Panc1 (cell line): ENCODE results near the gene NDUFS8. TPM values are rescaled to one million over a fixed set of nuclear protein-coding genes. Genes with fewer than 3 reads are reported as not detected.

Experiments
- ATAC-seq: fragments of 200-7000 bp; cut with Tn5 transposase; 2 replicates; pipeline ENCODE4 v1.9.1; 2020; ENCODE audit warnings: mild to moderate bottlenecking, moderate library complexity
- BruUV-seq: library from RNA; stranded (reverse); fragments of 400-500 nt; replicated peaks from 2 replicates; lab custom pipeline; 2021; lab: Mats Ljungman, UMichigan
- CTCF ChIA-PET: fragments of 300-600 bp; sonication (Branson Sonifier 250); formaldehyde crosslinking; loops from one replicate; lab custom pipeline; 2022; ENCODE audit warnings: antibody characterized with exemption; lab: Charles Lee
- POLR2A ChIA-PET: fragments of 300-600 bp; sonication (Branson Sonifier 250); formaldehyde crosslinking; loops from one replicate; lab custom pipeline; 2022; ENCODE audit warnings: antibody characterized with exemption; lab: Charles Lee
- DNase-seq: peaks from one replicate; pipeline ENCODE4 v3.0.0-alpha.2; 2010; ENCODE audit warnings: low read depth, low spot score
- H3K27ac ChIP-seq: 2 replicates; pipeline ENCODE4 v1.5.1; 2011; ENCODE audit warnings: mild to moderate bottlenecking, low read length, inconsistent platforms
- H3K27me3 ChIP-seq: fragments of 200-500 bp; sonication (Bioruptor generic); 2 replicates; pipeline ENCODE4 v1.6.0; 2014; ENCODE audit warnings: low read length, inconsistent platforms; ENCODE audit not compliant: control insufficient read depth, insufficient read depth
- H3K36me3 ChIP-seq: fragments of 200-500 bp; sonication (Bioruptor generic); 2 replicates; pipeline ENCODE4 v1.5.1; 2014; ENCODE audit warnings: inconsistent platforms, mild to moderate bottlenecking, low read length, moderate library complexity; ENCODE audit not compliant: control insufficient read depth, insufficient read depth
- H3K4me1 ChIP-seq: 2 replicates; pipeline ENCODE4 v1.5.1; 2011; ENCODE audit warnings: inconsistent platforms, mild to moderate bottlenecking, low read length, moderate library complexity; ENCODE audit not compliant: control insufficient read depth, insufficient read depth
- H3K4me3 ChIP-seq, 2 experiments: 2 replicates each; pipeline ENCODE4 v1.5.1; 2011 to 2012; ENCODE audit warnings: low read depth in 2 of 2, low read length in 2 of 2, mild to moderate bottlenecking in 2 of 2, inconsistent platforms in 1 of 2, moderate library complexity in 1 of 2
- H3K9me3 ChIP-seq: fragments of 200-500 bp; sonication (Bioruptor generic); 2 replicates; pipeline ENCODE4 v1.5.1; 2014; ENCODE audit warnings: low read depth, mild to moderate bottlenecking, inconsistent platforms, low read length, moderate library complexity; ENCODE audit not compliant: control insufficient read depth, insufficient read depth
- CTCF ChIP-seq: fragments of 450-650 bp; IDR thresholded peaks from 2 replicates; pipeline ENCODE4 v1.5.1; 2017; ENCODE audit warnings: mild to moderate bottlenecking
- POLR2AphosphoS5 ChIP-seq: IDR thresholded peaks from 2 replicates; pipeline ENCODE4 v1.6.1; 2012; ENCODE audit warnings: mild to moderate bottlenecking, low read depth, low read length, moderate library complexity
- SIN3A ChIP-seq: IDR thresholded peaks from 2 replicates; pipeline ENCODE4 v1.6.1; 2012; ENCODE audit warnings: low read depth, mild to moderate bottlenecking, low read length, moderate library complexity, borderline replicate concordance; ENCODE audit not compliant: insufficient read depth
- TCF7L2 ChIP-seq: IDR thresholded peaks from 2 replicates; pipeline ENCODE4 v1.6.1; 2011; ENCODE audit warnings: mild to moderate bottlenecking, low read depth, low read length, inconsistent platforms
- in situ Hi-C: cut with HindIII; loops from 2 replicates; pipeline ENCODE4 v1.10.0; 2016; ENCODE audit warnings: low sequenced_read_pairs, low pct_unique_long_range_greater_than_20kb
- intact Hi-C: fragments of 100-400 bp; cut with micrococcal nuclease; formaldehyde crosslinking; loops from one replicate; pipeline ENCODE4 v1.10.0; 2022; ENCODE audit not compliant: unreplicated experiment
- total RNA-seq: library from RNA; stranded (reverse); gene quantifications from one replicate; pipeline ENCODE4 v1.2.1, GENCODE V29; 2021; ENCODE audit not compliant: unreplicated experiment
- TF ChIP-seq, protein P1 (sequence below), 2 experiments: IDR thresholded peaks; 2 replicates each; pipeline ENCODE4 v1.6.1; 2011 to 2012; ENCODE audit warnings: low read depth in 2 of 2, control low read depth in 1 of 2, low read length in 1 of 2, mild to moderate bottlenecking in 1 of 2, moderate library complexity in 1 of 2; ENCODE audit not compliant: insufficient read depth in 1 of 2

Gene NDUFS8
- total RNA-seq, 1 experiment from 2014 or later: 289 TPM

- H3K9me3 ChIP-seq: no peaks in the 10 kb centered on the region
- ChIA-PET CTCF (no interaction called here), POLR2A (no interaction called here)
- H3K27ac ChIP-seq: no peak overlapping the region
- BruUV-seq: no TSS peak
- ATAC-seq: no peak
- H3K4me3 ChIP-seq: no peak overlapping the region
- DNase-seq: no peak
- intact Hi-C loops: no loop called here
- H3K27me3 ChIP-seq: no peaks in the 10 kb centered on the region
- no peaks in the 10 kb centered on the region for H3K4me1 ChIP-seq
- no peak for TF ChIP-seq TCF7L2
- TF ChIP-seq POLR2AphosphoS5: no peak
- TF ChIP-seq CTCF: no peak
- TF ChIP-seq, protein P1, sequence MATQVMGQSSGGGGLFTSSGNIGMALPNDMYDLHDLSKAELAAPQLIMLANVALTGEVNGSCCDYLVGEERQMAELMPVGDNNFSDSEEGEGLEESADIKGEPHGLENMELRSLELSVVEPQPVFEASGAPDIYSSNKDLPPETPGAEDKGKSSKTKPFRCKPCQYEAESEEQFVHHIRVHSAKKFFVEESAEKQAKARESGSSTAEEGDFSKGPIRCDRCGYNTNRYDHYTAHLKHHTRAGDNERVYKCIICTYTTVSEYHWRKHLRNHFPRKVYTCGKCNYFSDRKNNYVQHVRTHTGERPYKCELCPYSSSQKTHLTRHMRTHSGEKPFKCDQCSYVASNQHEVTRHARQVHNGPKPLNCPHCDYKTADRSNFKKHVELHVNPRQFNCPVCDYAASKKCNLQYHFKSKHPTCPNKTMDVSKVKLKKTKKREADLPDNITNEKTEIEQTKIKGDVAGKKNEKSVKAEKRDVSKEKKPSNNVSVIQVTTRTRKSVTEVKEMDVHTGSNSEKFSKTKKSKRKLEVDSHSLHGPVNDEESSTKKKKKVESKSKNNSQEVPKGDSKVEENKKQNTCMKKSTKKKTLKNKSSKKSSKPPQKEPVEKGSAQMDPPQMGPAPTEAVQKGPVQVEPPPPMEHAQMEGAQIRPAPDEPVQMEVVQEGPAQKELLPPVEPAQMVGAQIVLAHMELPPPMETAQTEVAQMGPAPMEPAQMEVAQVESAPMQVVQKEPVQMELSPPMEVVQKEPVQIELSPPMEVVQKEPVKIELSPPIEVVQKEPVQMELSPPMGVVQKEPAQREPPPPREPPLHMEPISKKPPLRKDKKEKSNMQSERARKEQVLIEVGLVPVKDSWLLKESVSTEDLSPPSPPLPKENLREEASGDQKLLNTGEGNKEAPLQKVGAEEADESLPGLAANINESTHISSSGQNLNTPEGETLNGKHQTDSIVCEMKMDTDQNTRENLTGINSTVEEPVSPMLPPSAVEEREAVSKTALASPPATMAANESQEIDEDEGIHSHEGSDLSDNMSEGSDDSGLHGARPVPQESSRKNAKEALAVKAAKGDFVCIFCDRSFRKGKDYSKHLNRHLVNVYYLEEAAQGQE (IDR thresholded peaks at IDR 0.05; ENCODE audit: insufficient read depth in 1 of 2, low read depth in 2 of 2, low read length in 1 of 2): no peak
- no peak for TF ChIP-seq SIN3A
- H3K36me3 ChIP-seq: peaks cover 26% of the 10 kb centered on the region
- in situ Hi-C loops: no loop called here
Observed at GRCh38 chr11:68061508-68061907, 31.0 kb downstream of the NDUFS8 start.

GRCh38 chr11:68064926-68065325 is 34.4 kb downstream of the NDUFS8 start:
- TF ChIP-seq, protein P1 (IDR thresholded peaks at IDR 0.05; ENCODE audit: insufficient read depth in 1 of 2, low read depth in 2 of 2, low read length in 1 of 2): no peak
- no peak for TF ChIP-seq POLR2AphosphoS5
- no peak for TF ChIP-seq CTCF
- TF ChIP-seq TCF7L2: no peak
- no peak for TF ChIP-seq SIN3A
- H3K4me1 ChIP-seq: no peaks in the 10 kb centered on the region
- CTCF ChIA-PET: interaction anchor here (0.7 kb wide), 1 partner anchor 22 kb away, joined by 3 read pairs; no protein-coding TSS in a partner anchor
- no peaks in the 10 kb centered on the region for H3K27me3 ChIP-seq
- H3K9me3 ChIP-seq: no peaks in the 10 kb centered on the region
- POLR2A ChIA-PET: no interaction called here
- no peak overlapping the region for H3K4me3 ChIP-seq
- intact Hi-C loops: no loop called here
- BruUV-seq: no TSS peak
- DNase-seq (no peak), ATAC-seq (no peak)
- peaks cover 25% of the 10 kb centered on the region for H3K36me3 ChIP-seq
- in situ Hi-C loops: no loop called here
- no peak overlapping the region for H3K27ac ChIP-seq
